ENCODE results near the gene CPM.

DNA sequence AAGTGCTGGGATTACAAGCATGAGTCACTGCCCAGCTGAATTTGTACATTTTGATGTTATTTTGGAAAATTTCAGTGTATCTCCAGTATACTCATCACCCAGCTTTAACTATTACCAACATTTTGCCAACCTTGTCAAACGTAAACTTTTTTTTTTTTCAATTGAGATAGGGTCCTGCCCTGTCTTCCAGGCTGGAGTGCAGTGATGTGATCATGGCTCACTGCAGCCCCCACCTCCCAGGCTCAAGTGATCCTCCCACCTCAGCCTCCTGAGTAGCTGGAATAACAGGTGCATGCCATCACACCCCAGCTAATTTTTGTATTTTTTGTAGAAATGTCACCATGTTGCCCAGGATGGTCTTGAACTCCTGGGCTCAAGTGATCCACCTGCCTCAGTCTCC is 95.8 kb downstream of the CPM start:
- TF ChIP-seq CTCF (IDR thresholded peaks at IDR 0.05) (no peak), ZFX (IDR thresholded peaks at IDR 0.05; ENCODE audit: borderline replicate concordance) (no peak)

All from 22Rv1 (cell line).